Endothelial cell of umbilical vein (primary cell): ENCODE measurements around the gene ADAMTS14. TPM values are rescaled to one million over a fixed set of nuclear protein-coding genes. Genes with fewer than 3 reads are reported as not detected.

Experiments used
- polyA plus RNA-seq, 4 experiments: library from polyadenylated mRNA; depleted of rRNA in 3 of 4; stranded (reverse) in 3 of 4; unstranded in 1 of 4; fragments of >200 nt; gene quantifications; 2 replicates each; pipeline versions ENCODE4 v1.2.1 to v1.2.3, GENCODE V29; 2011 to 2012; ENCODE audit warnings: missing spikeins in 1 of 4
- small RNA-seq: library from RNA; depleted of rRNA; stranded (forward); fragments of <200 nt; gene quantifications from one replicate; pipeline ENCODE3, GENCODE V24; 2012; ENCODE audit warnings: low replicate concordance, low read depth; ENCODE audit not compliant: insufficient read depth, insufficient read length
- total RNA-seq: library from RNA; stranded (reverse); gene quantifications from 2 replicates; pipeline ENCODE4 v1.2.3, GENCODE V29; 2021

The ADAMTS14 gene
- total and polyA plus RNA-seq, 2 donors (not counting 3 experiments of a cell fraction or from before 2014, with no cell fraction given), result not detected

Small RNAs within 50 kb of the gene (small RNA-seq; reads per million reads assigned to genes)
- not detected for gene RPS26P40

Other genes with a start within 250 kb of the ADAMTS14 start
- not detected in 2 replicates for gene NODAL, start 230.8 kb upstream of the ADAMTS14 start, total RNA-seq
- gene NODAL, start 230.8 kb upstream of the ADAMTS14 start, polyA plus RNA-seq, result not detected in 2 replicates
- gene PALD1, start 193.7 kb upstream of the ADAMTS14 start, total RNA-seq, result 62.1 and 73.3 TPM in 2 replicates
- 16.6 and 20.7 TPM in 2 replicates for gene PALD1, start 193.7 kb upstream of the ADAMTS14 start, polyA plus RNA-seq
- gene PRF1, start 69.8 kb upstream of the ADAMTS14 start, total RNA-seq, result not detected in 2 replicates
- gene PRF1, start 69.8 kb upstream of the ADAMTS14 start, polyA plus RNA-seq, result not detected in 2 replicates
- not detected in 2 replicates for gene TBATA, start 112.9 kb downstream of the ADAMTS14 start, total RNA-seq
- gene TBATA, start 112.9 kb downstream of the ADAMTS14 start, polyA plus RNA-seq, result not detected in 2 replicates
- gene SGPL1, start 143.4 kb downstream of the ADAMTS14 start, total RNA-seq, result 25.2 and 28.0 TPM in 2 replicates
- gene SGPL1, start 143.4 kb downstream of the ADAMTS14 start, polyA plus RNA-seq, result 9.4 and 11.4 TPM in 2 replicates
- 77.5 and 95.7 TPM in 2 replicates for gene PCBD1, start 216.1 kb downstream of the ADAMTS14 start, total RNA-seq
- gene PCBD1, start 216.1 kb downstream of the ADAMTS14 start, polyA plus RNA-seq, result 113 and 115 TPM in 2 replicates